GM23338 (cell line): Measurements from ENCODE around the gene SORBS2. TPM values are rescaled to one million over a fixed set of nuclear protein-coding genes. Genes with fewer than 3 reads are reported as not detected.

ENCODE experiments used
- ATAC-seq: fragments of 200-7000 bp; cut with Tn5 transposase; 3 replicates; pipeline ENCODE4 v1.9.1; 2020
- DNase-seq: peaks from one replicate; pipeline ENCODE4 v3.0.0-alpha.2; 2015; ENCODE audit warnings: low spot score
- H2AFZ ChIP-seq: fragments of 200-600 bp; sonication (generic); 2 replicates; pipeline ENCODE4 v1.8.0; 2016; ENCODE audit warnings: antibody characterized with exemption, mild to moderate bottlenecking, moderate library complexity
- H3F3A ChIP-seq: fragments of 200-600 bp; sonication (generic); replicated peaks from 2 replicates; pipeline ENCODE4 v1.8.0; 2017; ENCODE audit warnings: antibody characterized with exemption, mixed run types, low read depth
- H3K27ac ChIP-seq: fragments of 200-600 bp; sonication (generic); 2 replicates; pipeline ENCODE4 v1.6.1; 2016; ENCODE audit warnings: low read depth
- H3K27me3 ChIP-seq: fragments of 200-600 bp; sonication (generic); 2 replicates; pipeline ENCODE4 v1.8.0; 2016; ENCODE audit warnings: mild to moderate bottlenecking, mixed run types, moderate library complexity; ENCODE audit not compliant: insufficient read depth
- H3K36me3 ChIP-seq: fragments of 200-600 bp; sonication (generic); 2 replicates; pipeline ENCODE4 v1.8.0; 2016; ENCODE audit warnings: mild to moderate bottlenecking; ENCODE audit not compliant: insufficient read depth
- H3K4me1 ChIP-seq: fragments of 200-600 bp; sonication (generic); 2 replicates; pipeline ENCODE4 v1.8.0; 2016; ENCODE audit warnings: mild to moderate bottlenecking, moderate library complexity; ENCODE audit not compliant: insufficient read depth
- H3K4me2 ChIP-seq: fragments of 200-600 bp; sonication (generic); 2 replicates; pipeline ENCODE4 v1.7.1; 2017; ENCODE audit warnings: mixed run types
- H3K4me3 ChIP-seq: fragments of 200-600 bp; sonication (generic); 2 replicates; pipeline ENCODE4 v1.6.1; 2016; ENCODE audit warnings: mixed run types
- H3K79me2 ChIP-seq: fragments of 200-600 bp; sonication (generic); replicated peaks from 2 replicates; pipeline ENCODE4 v1.8.0; 2017; ENCODE audit warnings: mild to moderate bottlenecking; ENCODE audit not compliant: insufficient read depth
- H3K9me2 ChIP-seq: fragments of 200-600 bp; sonication (generic); 2 replicates; pipeline ENCODE4 v1.8.0; 2017; ENCODE audit not compliant: insufficient read depth
- H4K20me1 ChIP-seq: fragments of 200-600 bp; sonication (generic); replicated peaks from 2 replicates; pipeline ENCODE4 v1.8.0; 2017; ENCODE audit warnings: mild to moderate bottlenecking; ENCODE audit not compliant: insufficient read depth
- H3K27ac Mint-ChIP-seq: 2 replicates; pipeline ENCODE4 v1.8.0; 2020; ENCODE audit warnings: inconsistent platforms, mild to moderate bottlenecking, moderate library complexity, mixed read lengths
- H3K27me3 Mint-ChIP-seq: 3 replicates; pipeline ENCODE4 v1.8.0; 2022; ENCODE audit warnings: low read depth, mild to moderate bottlenecking, moderate library complexity, mixed read lengths, inconsistent platforms; ENCODE audit not compliant: insufficient read depth, poor library complexity
- H3K36me3 Mint-ChIP-seq: 3 replicates; pipeline ENCODE4 v1.8.0; 2021; ENCODE audit warnings: low read depth, mild to moderate bottlenecking, inconsistent platforms, moderate library complexity, mixed read lengths
- H3K4me1 Mint-ChIP-seq: 3 replicates; pipeline ENCODE4 v1.8.0; 2020; ENCODE audit warnings: mild to moderate bottlenecking, inconsistent platforms, mixed read lengths
- H3K4me3 Mint-ChIP-seq: 3 replicates; pipeline ENCODE4 v1.8.0; 2021; ENCODE audit warnings: moderate library complexity, mild to moderate bottlenecking, inconsistent platforms, mixed read lengths
- H3K9me3 Mint-ChIP-seq: 3 replicates; pipeline ENCODE4 v1.8.0; 2020; ENCODE audit warnings: moderate library complexity, mild to moderate bottlenecking, inconsistent platforms, mixed read lengths
- CTCF ChIP-seq, 2 experiments: fragments of 200-600 bp in 1 of 2; sonication (generic) in 1 of 2; conservative IDR thresholded peaks; 2 replicates each; pipeline versions ENCODE4 v1.5.1 to v1.6.1; 2016 to 2017; ENCODE audit warnings: antibody characterized with exemption in 2 of 2, low read depth in 2 of 2, mild to moderate bottlenecking in 2 of 2, moderate library complexity in 1 of 2
- ETS1 ChIP-seq: IDR thresholded peaks from 2 replicates; pipeline ENCODE4 v1.6.1; 2016; ENCODE audit warnings: antibody characterized with exemption
- JUNB ChIP-seq: IDR thresholded peaks from one replicate; pipeline ENCODE4 v1.6.1; 2016; ENCODE audit warnings: antibody characterized with exemption; ENCODE audit not compliant: unreplicated experiment
- NANOG ChIP-seq: IDR thresholded peaks from 2 replicates; pipeline ENCODE4 v1.6.1; 2016; ENCODE audit warnings: antibody characterized with exemption, borderline replicate concordance
- POLR2AphosphoS5 ChIP-seq: IDR thresholded peaks from 2 replicates; pipeline ENCODE4 v1.6.1; 2016; ENCODE audit warnings: antibody characterized with exemption, low read depth
- REST ChIP-seq: IDR thresholded peaks from one replicate; pipeline ENCODE4 v1.6.1; 2018; ENCODE audit warnings: antibody characterized with exemption; ENCODE audit not compliant: unreplicated experiment
- ZNF114 ChIP-seq: fragments of 250-450 bp; sonication (Bioruptor Pico); IDR thresholded peaks from 2 replicates; pipeline ENCODE4 v1.5.0; 2020; ENCODE audit warnings: mild to moderate bottlenecking, moderate library complexity
- ZNF331 ChIP-seq: fragments of 250-450 bp; sonication (Bioruptor Pico); IDR thresholded peaks from 2 replicates; pipeline ENCODE4 v1.5.0; 2020; ENCODE audit warnings: low read depth, mild to moderate bottlenecking, moderate library complexity
- polyA plus RNA-seq: library from polyadenylated mRNA; unstranded; fragments of >200 nt; fragmentation: Nextera tagmentation; extraction: Ambion mirVana; gene quantifications from 2 replicates; pipeline ENCODE4 v1.2.1, GENCODE V29; 2016
- total RNA-seq: library from RNA; depleted of rRNA; stranded (reverse); fragments of >200 nt; shearing (Covaris generic); gene quantifications from 2 replicates; pipeline ENCODE4 v1.2.3, GENCODE V29; 2014
- TF ChIP-seq, protein P1 (sequence below): fragments of 250-450 bp; sonication (Bioruptor Pico); IDR thresholded peaks from 2 replicates; pipeline ENCODE4 v1.5.0; 2020; ENCODE audit warnings: mild to moderate bottlenecking, moderate library complexity

SORBS2 gene
- total and polyA plus RNA-seq, 2 experiments from 2014 or later, result 17.8 to 27.6 TPM

DNA sequence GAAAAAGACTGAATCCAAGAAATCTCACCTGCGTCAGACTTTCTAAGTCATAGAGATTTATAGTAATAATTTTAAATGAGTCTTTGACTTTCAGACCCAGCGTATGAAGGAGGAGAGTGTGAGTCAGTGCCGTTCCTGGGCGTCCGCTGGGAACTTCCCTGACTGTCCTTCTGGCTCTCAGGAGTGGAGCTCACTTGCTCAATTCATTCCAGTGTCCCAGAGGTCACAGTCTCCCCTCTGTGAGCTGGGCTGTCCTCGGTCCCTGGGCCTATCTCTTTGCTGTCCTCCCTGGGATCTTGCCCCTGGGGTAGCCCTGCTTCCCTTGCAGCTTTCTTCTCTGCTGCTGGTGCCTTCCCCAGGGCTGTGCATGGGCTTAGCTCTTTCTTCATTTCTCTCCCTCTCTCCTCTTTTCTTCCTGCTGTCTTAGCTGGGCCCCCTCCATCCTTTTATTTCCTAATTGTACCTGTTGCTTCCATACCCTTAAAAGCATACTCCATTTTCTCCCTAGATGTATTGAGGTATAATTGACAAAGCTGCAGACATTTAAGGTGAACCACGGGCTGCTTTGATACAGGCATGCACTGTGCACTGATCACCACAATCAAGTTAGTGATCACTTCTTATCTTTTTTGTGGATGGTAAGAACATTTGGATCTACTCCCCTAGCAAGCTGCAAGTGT lies 11.6 kb downstream of the SORBS2 start:
- ATAC-seq, result no peak
- H4K20me1 ChIP-seq, result no peaks in the 10 kb centered on the region
- Mint-ChIP-seq H3K4me1 (peaks cover 13% of the 10 kb centered on the region), H3K4me3 (no peak overlapping the region), H3K27ac (no peak overlapping the region), H3K36me3 (no peaks in the 10 kb centered on the region; the same call in 2 of the 3 replicates), H3K27me3 (peaks cover 1% of the 10 kb centered on the region), H3K9me3 (no peaks in the 10 kb centered on the region)
- H3K4me2 ChIP-seq, result no peak overlapping the region
- H3K36me3 ChIP-seq, result no peaks in the 10 kb centered on the region
- no peaks in the 10 kb centered on the region for H3K27me3 ChIP-seq
- TF ChIP-seq ZNF331 (no peak), REST (no peak), JUNB (no peak), POLR2AphosphoS5 (no peak), ZNF114 (CRISPR knock-in tag) (no peak), ETS1 (no peak), NANOG (no peak), CTCF (conservative IDR thresholded peaks at IDR 0.05; ENCODE audit: low read depth in 2 of 2) (no peak)
- TF ChIP-seq, protein P1, sequence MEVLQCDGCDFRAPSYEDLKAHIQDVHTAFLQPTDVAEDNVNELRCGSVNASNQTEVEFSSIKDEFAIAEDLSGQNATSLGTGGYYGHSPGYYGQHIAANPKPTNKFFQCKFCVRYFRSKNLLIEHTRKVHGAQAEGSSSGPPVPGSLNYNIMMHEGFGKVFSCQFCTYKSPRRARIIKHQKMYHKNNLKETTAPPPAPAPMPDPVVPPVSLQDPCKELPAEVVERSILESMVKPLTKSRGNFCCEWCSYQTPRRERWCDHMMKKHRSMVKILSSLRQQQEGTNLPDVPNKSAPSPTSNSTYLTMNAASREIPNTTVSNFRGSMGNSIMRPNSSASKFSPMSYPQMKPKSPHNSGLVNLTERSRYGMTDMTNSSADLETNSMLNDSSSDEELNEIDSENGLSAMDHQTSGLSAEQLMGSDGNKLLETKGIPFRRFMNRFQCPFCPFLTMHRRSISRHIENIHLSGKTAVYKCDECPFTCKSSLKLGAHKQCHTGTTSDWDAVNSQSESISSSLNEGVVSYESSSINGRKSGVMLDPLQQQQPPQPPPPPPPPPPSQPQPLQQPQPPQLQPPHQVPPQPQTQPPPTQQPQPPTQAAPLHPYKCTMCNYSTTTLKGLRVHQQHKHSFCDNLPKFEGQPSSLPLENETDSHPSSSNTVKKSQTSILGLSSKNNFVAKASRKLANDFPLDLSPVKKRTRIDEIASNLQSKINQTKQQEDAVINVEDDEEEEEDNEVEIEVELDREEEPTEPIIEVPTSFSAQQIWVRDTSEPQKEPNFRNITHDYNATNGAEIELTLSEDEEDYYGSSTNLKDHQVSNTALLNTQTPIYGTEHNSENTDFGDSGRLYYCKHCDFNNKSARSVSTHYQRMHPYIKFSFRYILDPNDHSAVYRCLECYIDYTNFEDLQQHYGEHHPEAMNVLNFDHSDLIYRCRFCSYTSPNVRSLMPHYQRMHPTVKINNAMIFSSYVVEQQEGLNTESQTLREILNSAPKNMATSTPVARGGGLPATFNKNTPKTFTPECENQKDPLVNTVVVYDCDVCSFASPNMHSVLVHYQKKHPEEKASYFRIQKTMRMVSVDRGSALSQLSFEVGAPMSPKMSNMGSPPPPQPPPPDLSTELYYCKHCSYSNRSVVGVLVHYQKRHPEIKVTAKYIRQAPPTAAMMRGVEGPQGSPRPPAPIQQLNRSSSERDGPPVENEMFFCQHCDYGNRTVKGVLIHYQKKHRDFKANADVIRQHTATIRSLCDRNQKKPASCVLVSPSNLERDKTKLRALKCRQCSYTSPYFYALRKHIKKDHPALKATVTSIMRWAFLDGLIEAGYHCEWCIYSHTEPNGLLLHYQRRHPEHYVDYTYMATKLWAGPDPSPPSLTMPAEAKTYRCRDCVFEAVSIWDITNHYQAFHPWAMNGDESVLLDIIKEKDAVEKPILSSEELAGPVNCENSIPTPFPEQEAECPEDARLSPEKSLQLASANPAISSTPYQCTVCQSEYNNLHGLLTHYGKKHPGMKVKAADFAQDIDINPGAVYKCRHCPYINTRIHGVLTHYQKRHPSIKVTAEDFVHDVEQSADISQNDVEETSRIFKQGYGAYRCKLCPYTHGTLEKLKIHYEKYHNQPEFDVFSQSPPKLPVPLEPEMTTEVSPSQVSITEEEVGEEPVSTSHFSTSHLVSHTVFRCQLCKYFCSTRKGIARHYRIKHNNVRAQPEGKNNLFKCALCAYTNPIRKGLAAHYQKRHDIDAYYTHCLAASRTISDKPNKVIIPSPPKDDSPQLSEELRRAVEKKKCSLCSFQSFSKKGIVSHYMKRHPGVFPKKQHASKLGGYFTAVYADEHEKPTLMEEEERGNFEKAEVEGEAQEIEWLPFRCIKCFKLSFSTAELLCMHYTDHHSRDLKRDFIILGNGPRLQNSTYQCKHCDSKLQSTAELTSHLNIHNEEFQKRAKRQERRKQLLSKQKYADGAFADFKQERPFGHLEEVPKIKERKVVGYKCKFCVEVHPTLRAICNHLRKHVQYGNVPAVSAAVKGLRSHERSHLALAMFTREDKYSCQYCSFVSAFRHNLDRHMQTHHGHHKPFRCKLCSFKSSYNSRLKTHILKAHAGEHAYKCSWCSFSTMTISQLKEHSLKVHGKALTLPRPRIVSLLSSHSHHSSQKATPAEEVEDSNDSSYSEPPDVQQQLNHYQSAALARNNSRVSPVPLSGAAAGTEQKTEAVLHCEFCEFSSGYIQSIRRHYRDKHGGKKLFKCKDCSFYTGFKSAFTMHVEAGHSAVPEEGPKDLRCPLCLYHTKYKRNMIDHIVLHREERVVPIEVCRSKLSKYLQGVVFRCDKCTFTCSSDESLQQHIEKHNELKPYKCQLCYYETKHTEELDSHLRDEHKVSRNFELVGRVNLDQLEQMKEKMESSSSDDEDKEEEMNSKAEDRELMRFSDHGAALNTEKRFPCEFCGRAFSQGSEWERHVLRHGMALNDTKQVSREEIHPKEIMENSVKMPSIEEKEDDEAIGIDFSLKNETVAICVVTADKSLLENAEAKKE (CRISPR knock-in tag), result no peak
- H3K4me1 ChIP-seq, result peaks cover 5% of the 10 kb centered on the region; the same call in 1 of the 2 replicates
- no peaks in the 10 kb centered on the region for H3K9me2 ChIP-seq
- no peak overlapping the region for H2AFZ ChIP-seq
- no peak for DNase-seq
- no peak overlapping the region for H3K27ac ChIP-seq
- no peaks in the 10 kb centered on the region for H3K79me2 ChIP-seq
- H3K4me3 ChIP-seq, result no peak overlapping the region
- H3F3A ChIP-seq, result no peaks in the 10 kb centered on the region
